NOMO-1 treated with DMSO at 0.1 percent for 48 hours (cell line): Measurements from ENCODE around the gene SLC25A19.

ENCODE experiments used
- DNase-seq: peaks from one replicate; lab custom pipeline; 2025; ENCODE audit not compliant: unreplicated experiment; lab: John Stamatoyannopoulos, UW

The SLC25A19 gene

GRCh38 chr17:75241996-75242460 lies 47.2 kb downstream of the SLC25A19 start:
- DNase-seq, result no peak

- no peak for DNase-seq
These were observed 47.7 kb downstream of the SLC25A19 start for GRCh38 chr17:75241502-75241901.

GRCh38 chr17:75241143-75241430 lies 48.1 kb downstream of the SLC25A19 start:
- DNase-seq, result no peak

GRCh38 chr17:75240394-75241142 lies 48.7 kb downstream of the SLC25A19 start:
- peak; percentile 19 for DNase-seq

GRCh38 chr17:75239778-75240393 lies 49.3 kb downstream of the SLC25A19 start:
- no peak for DNase-seq

- DNase-seq, result no peak
These were observed 50.0 kb downstream of the SLC25A19 start for GRCh38 chr17:75239214-75239613.

GRCh38 chr17:75238684-75239191 lies 50.5 kb downstream of the SLC25A19 start:
- DNase-seq, result peak; percentile 64

- DNase-seq, result no peak
These were observed 51.1 kb downstream of the SLC25A19 start for GRCh38 chr17:75238020-75238580.

- no peak for DNase-seq
These were observed 51.9 kb downstream of the SLC25A19 start for GRCh38 chr17:75237100-75238014.

GRCh38 chr17:75232786-75233185 lies 56.4 kb downstream of the SLC25A19 start:
- no peak for DNase-seq

GRCh38 chr17:75231741-75232464 lies 57.3 kb downstream of the SLC25A19 start:
- no peak for DNase-seq

- DNase-seq, result no peak
These were observed 58.2 kb downstream of the SLC25A19 start for GRCh38 chr17:75231071-75231470.

- DNase-seq, result no peak
These were observed 60.4 kb downstream of the SLC25A19 start for GRCh38 chr17:75228847-75229246.

GRCh38 chr17:75228305-75228704 lies 60.9 kb downstream of the SLC25A19 start:
- peak; percentile 69 for DNase-seq

- no peak for DNase-seq
These were observed 61.5 kb downstream of the SLC25A19 start for GRCh38 chr17:75227729-75228128.

GRCh38 chr17:75225016-75225415 lies 64.2 kb downstream of the SLC25A19 start:
- DNase-seq, result no peak
